Stomach (tissue), 9 donors: ENCODE data around the gene TMEM92. TPM values are rescaled to one million over a fixed set of nuclear protein-coding genes. Genes with fewer than 3 reads are reported as not detected.
"Not testable (repeated sequence)": the region's sequence is repeated elsewhere in the genome, so short reads cannot be mapped to it uniquely, and the experiment has no call there.

ENCODE experiments used
- DNase-seq, 2 donors: peaks; one replicate each; pipeline versions ENCODE4 v3.0.0 to v3.0.0-alpha.2; 2013 to 2019
- H3K27ac ChIP-seq, 5 donors: fragments of 200-600 bp in 4 of 5; sonication (generic) in 4 of 5; one replicate each; pipeline ENCODE4 v1.5.1; 2013 to 2019; ENCODE audit warnings: mild to moderate bottlenecking in 1 of 5, moderate library complexity in 1 of 5
- H3K27me3 ChIP-seq, 3 donors: fragments of 200-600 bp; sonication (generic); one replicate each; pipeline ENCODE4 v1.5.1; 2017 to 2019; ENCODE audit warnings: mixed run types in 1 of 3
- H3K36me3 ChIP-seq, 4 donors: fragments of 200-600 bp; sonication (generic); 1 replicate in 3 of 4; 2 replicates in 1 of 4; pipeline ENCODE4 v1.5.1; 2016 to 2019
- H3K4me1 ChIP-seq, 4 donors: fragments of 200-600 bp; sonication (generic); one replicate each; pipeline ENCODE4 v1.5.1; 2016 to 2019
- H3K4me3 ChIP-seq, 4 donors: fragments of 200-600 bp; sonication (generic) in 3 of 4; one replicate each; pipeline ENCODE4 v1.5.1; 2016 to 2019; ENCODE audit warnings: mild to moderate bottlenecking in 1 of 4
- H3K9me3 ChIP-seq, 4 donors: fragments of 200-600 bp; sonication (generic); one replicate each; pipeline ENCODE4 v1.5.1; 2016 to 2019
- CTCF ChIP-seq, 7 experiments: fragments of 450-650 bp in 4 of 7; fragments of 200-600 bp in 3 of 7; sonication (generic) in 3 of 7; IDR thresholded peaks; one replicate each; pipeline ENCODE4 v1.5.1; 2016 to 2019; ENCODE audit warnings: antibody characterized with exemption in 7 of 7, control low read depth in 2 of 7, mild to moderate bottlenecking in 1 of 7
- EP300 ChIP-seq: sonication (generic); formaldehyde crosslinking; IDR thresholded peaks from one replicate; pipeline ENCODE4 v1.6.1; 2017; ENCODE audit warnings: antibody characterized with exemption
- POLR2A ChIP-seq, 4 donors: fragments of 450-650 bp; IDR thresholded peaks; one replicate each; pipeline ENCODE4 v1.6.1; 2016; ENCODE audit warnings: antibody characterized with exemption in 4 of 4, control low read depth in 2 of 4, mild to moderate bottlenecking in 1 of 4, moderate library complexity in 1 of 4
- POLR2AphosphoS5 ChIP-seq, 3 donors: sonication (generic); formaldehyde crosslinking; IDR thresholded peaks; one replicate each; pipeline ENCODE4 v1.6.1; 2016; ENCODE audit warnings: antibody characterized with exemption in 3 of 3
- WGBS, 5 donors: extraction: QIAGEN DNeasy Blood & Tissue Kit in 3 of 5; methylation state at CpG; one replicate each; pipeline versions ENCODE4 v1.1.5 to v1.1.7; 2013 to 2018; 5-methylcytosine and 5-hydroxymethylcytosine counted together
- intact Hi-C: fragments of 100-400 bp; cut with DNase I; formaldehyde crosslinking; loops from one replicate; pipeline ENCODE4 v1.15.1; 2023; ENCODE audit warnings: low total_unique reads
- polyA plus RNA-seq, 3 donors: library from polyadenylated mRNA; stranded (reverse); fragments of 200-250 nt; gene quantifications; one replicate each; pipeline ENCODE4 v1.2.3, GENCODE V29; 2013
- total RNA-seq, 5 donors: library from RNA; depleted of rRNA; stranded (reverse); fragments of >200 nt; gene quantifications; one replicate each; pipeline versions ENCODE4 v1.1.0 to v1.2.3, GENCODE V29; 2014 to 2016
- donor health status: healthy with polysubstance abuse.
- donor health status: Bipolar disorder and iron deficiency.
- donor health status: healthy.

Gene TMEM92
- total and polyA plus RNA-seq, 8 donors: 2.7 to 24.9 (median 10.8) TPM

- no peaks in the 10 kb centered on the region for H3K9me3 ChIP-seq
- intact Hi-C loops: no loop called here
- H3K27ac ChIP-seq: peak overlapping the region in 2 of 5 donors; percentile 28 to 52
- DNase-seq: no peak
- peaks cover 0 to 2% (median 0%) of the 10 kb centered on the region in 3 donors for H3K27me3 ChIP-seq
- 61 to 74% (median 71%) methylated on average over 5 of the region's 5 CpGs for WGBS, 5 donors
- peaks cover 23 to 83% (median 67%) of the 10 kb centered on the region in 4 donors for H3K4me1 ChIP-seq
- no peaks in the 10 kb centered on the region for H3K36me3 ChIP-seq
- H3K4me3 ChIP-seq: no peak overlapping the region
- TF ChIP-seq EP300: no peak
These were observed 6.2 kb upstream of the TMEM92 start for GRCh38 chr17:50268026-50268425.

GRCh38 chr17:50268743-50269275 lies 5.5 kb upstream of the TMEM92 start:
- peak overlapping the region in 2 of 5 donors; percentile 68 to 86 for H3K27ac ChIP-seq
- H3K9me3 ChIP-seq: no peaks in the 10 kb centered on the region
- no peaks in the 10 kb centered on the region for H3K36me3 ChIP-seq
- no peak for TF ChIP-seq POLR2AphosphoS5 (IDR thresholded peaks at IDR 0.05)
- no peak for TF ChIP-seq EP300
- no peak for TF ChIP-seq POLR2A (IDR thresholded peaks at IDR 0.05)
- TF ChIP-seq CTCF (IDR thresholded peaks at IDR 0.05): no peak
- H3K4me3 ChIP-seq: no peak overlapping the region
- DNase-seq: peak; percentile 10 to 75
- H3K27me3 ChIP-seq: peaks cover 0 to 9% (median 0%) of the 10 kb centered on the region in 3 donors
- peaks cover 30 to 89% (median 74%) of the 10 kb centered on the region in 4 donors for H3K4me1 ChIP-seq
- 63 to 81% (median 72%) methylated on average over 7 of the region's 7 CpGs for WGBS, 5 donors
- intact Hi-C loops: no loop called here

- Histone ChIP-seq H3K27ac (peak overlapping the region; percentile 2 to 86 (median 59)), H3K27me3 (peaks cover 0 to 19% (median 5%) of the 10 kb centered on the region in 3 donors), H3K36me3 (no peaks in the 10 kb centered on the region), H3K4me3 (no peak overlapping the region), H3K4me1 (peaks cover 32 to 87% (median 69%) of the 10 kb centered on the region in 4 donors), H3K9me3 (no peaks in the 10 kb centered on the region)
- intact Hi-C loops: loop anchor here (5.0 kb wide), 1 partner anchor 67 kb away; the partner anchor contains the start of gene COL1A1
- peak; percentile 76 to 90 for DNase-seq
- TF ChIP-seq POLR2A (IDR thresholded peaks at IDR 0.05) (no peak), CTCF (IDR thresholded peaks at IDR 0.05) (peak in 5 of 7 experiments; percentile 65 to 80 (median 77)), EP300 (no peak), POLR2AphosphoS5 (IDR thresholded peaks at IDR 0.05) (no peak)
- WGBS, 5 donors: 64 to 71% (median 67%) methylated on average over 15 to 16 of the region's 16 CpGs
These were observed 4.5 kb upstream of the TMEM92 start for GRCh38 chr17:50269477-50270434.

GRCh38 chr17:50270435-50271362 lies 3.6 kb upstream of the TMEM92 start:
- Histone ChIP-seq H3K27me3 (peaks cover 0 to 21% (median 5%) of the 10 kb centered on the region in 3 donors), H3K27ac (peak overlapping the region; percentile 2 to 86 (median 59)), H3K9me3 (no peaks in the 10 kb centered on the region), H3K4me3 (no peak overlapping the region), H3K4me1 (peaks cover 32 to 79% (median 62%) of the 10 kb centered on the region in 4 donors), H3K36me3 (no peaks in the 10 kb centered on the region)
- intact Hi-C loops: loop anchor here (5.0 kb wide), 1 partner anchor 68 kb away; the partner anchor contains the start of gene COL1A1
- WGBS, 5 donors: 69 to 77% (median 76%) methylated on average over 17 to 21 of the region's 21 CpGs
- TF ChIP-seq CTCF (IDR thresholded peaks at IDR 0.05) (peak in 2 of 7 experiments; percentile 0 to 23), POLR2AphosphoS5 (IDR thresholded peaks at IDR 0.05) (no peak)
- peak; percentile 27 to 84 for DNase-seq

GRCh38 chr17:50271363-50271750 lies 2.9 kb upstream of the TMEM92 start:
- 87 to 100% (median 91%) methylated on average over 4 of the region's 4 CpGs for WGBS, 5 donors
- not testable (repeated sequence) for H3K9me3 ChIP-seq, H3K36me3 ChIP-seq, H3K4me3 ChIP-seq, DNase-seq
- intact Hi-C loops: loop anchor here (5.0 kb wide), 1 partner anchor 69 kb away; the partner anchor contains the start of gene COL1A1
- Histone ChIP-seq H3K4me1 (peaks cover 30 to 79% (median 61%) of the 10 kb centered on the region in 4 donors), H3K27ac (peak overlapping the region in 3 of 5 donors; percentile 59 to 86 (median 68)), H3K27me3 (peaks cover 0 to 21% (median 5%) of the 10 kb centered on the region in 3 donors)
